Heart left ventricle (tissue), 16 donors: Measurements from ENCODE around the gene C19orf44. TPM values are rescaled to one million over a fixed set of nuclear protein-coding genes. Genes with fewer than 3 reads are reported as not detected.
A peak's percentile ranks its signal among the peaks of the same experiment; 100 is the strongest.

Experiments used
- ATAC-seq, 4 donors: fragments of 200-7000 bp; cut with Tn5 transposase; one replicate each; pipeline ENCODE4 v1.9.1; 2020 to 2022; ENCODE audit warnings: moderate library complexity in 4 of 4, mild to moderate bottlenecking in 3 of 4, moderate number of reproducible peaks in 1 of 4
- DNase-seq, 5 donors: peaks; one replicate each; pipeline ENCODE4 v3.0.0-alpha.2; 2020
- H3K27ac ChIP-seq, 12 donors: fragments of 200-600 bp; sonication (generic) in 4 of 12; one replicate each; pipeline versions ENCODE4 v1.5.0 to v1.8.0; 2016 to 2022; ENCODE audit warnings: mild to moderate bottlenecking in 2 of 12
- H3K27me3 ChIP-seq, 9 donors: fragments of 200-600 bp; sonication (generic) in 2 of 9; one replicate each; pipeline versions ENCODE4 v1.5.1 to v1.8.0; 2016 to 2022; ENCODE audit warnings: mild to moderate bottlenecking in 3 of 9
- H3K36me3 ChIP-seq, 9 donors: fragments of 200-600 bp; sonication (generic) in 2 of 9; one replicate each; pipeline versions ENCODE4 v1.5.0 to v1.8.0; 2018 to 2022; ENCODE audit warnings: mild to moderate bottlenecking in 2 of 9
- H3K4me1 ChIP-seq, 12 donors: fragments of 200-600 bp; sonication (generic) in 4 of 12; one replicate each; pipeline versions ENCODE4 v1.5.0 to v1.8.0; 2016 to 2022; ENCODE audit warnings: mild to moderate bottlenecking in 3 of 12
- H3K4me3 ChIP-seq, 12 donors: fragments of 200-600 bp; sonication (generic) in 4 of 12; one replicate each; pipeline versions ENCODE4 v1.5.0 to v1.8.0; 2017 to 2022; ENCODE audit warnings: mild to moderate bottlenecking in 9 of 12, moderate library complexity in 4 of 12
- H3K9me3 ChIP-seq, 12 donors: fragments of 200-600 bp; sonication (generic) in 4 of 12; one replicate each; pipeline versions ENCODE4 v1.5.0 to v1.8.0; 2016 to 2022; ENCODE audit warnings: mild to moderate bottlenecking in 1 of 12
- POLR2A ChIP-seq, 2 donors: fragments of 450-650 bp; IDR thresholded peaks; one replicate each; pipeline ENCODE4 v1.6.1; 2017; ENCODE audit warnings: antibody characterized with exemption in 2 of 2, mild to moderate bottlenecking in 2 of 2, moderate library complexity in 2 of 2
- WGBS, 4 donors: extraction: QIAGEN DNeasy Blood & Tissue Kit in 2 of 4; methylation state at CpG; one replicate each; pipeline versions ENCODE4 v1.1.5 to v1.1.7; 2013 to 2018; 5-methylcytosine and 5-hydroxymethylcytosine counted together
- intact Hi-C, 10 donors: fragments of 100-400 bp; cut with DNase I; formaldehyde crosslinking; loops; one replicate each; pipeline versions ENCODE4 v1.11.1 to v1.14.2; 2022
- polyA plus RNA-seq, 2 donors: library from polyadenylated mRNA; stranded (reverse); fragments of 200-250 nt; gene quantifications; one replicate each; pipeline ENCODE4 v1.2.3, GENCODE V29; 2013
- total RNA-seq, 9 donors: library from RNA; depleted of rRNA in 2 of 9; stranded (reverse); fragments of >200 nt in 2 of 9; fragmentation: NEBNext Ultra II Directional in 3 of 9; extraction: Animal tissue kit (Norgen Biotek cat#: 25700) in 3 of 9; gene quantifications; one replicate each; pipeline versions ENCODE4 v1.1.0 to v1.2.4, GENCODE V29; 2016 to 2023
- TF ChIP-seq, protein P1 (sequence below), 12 donors: fragments of 200-600 bp; sonication (generic) in 4 of 12; IDR thresholded peaks; one replicate each; pipeline versions ENCODE4 v1.5.0 to v1.8.0; 2018 to 2022; ENCODE audit warnings: antibody characterized with exemption in 12 of 12, mild to moderate bottlenecking in 5 of 12
- donor health status: ischemic (EF 13 %, LVEDD 7.1; RV severe dilation, severe dysfunction).
- donor health status: healthy with polysubstance abuse.
- donor health status: DM: no; HTN: yes; CAD: no.
- donor health status: DM: no; HTN: no; CAD: no.
- donor health status: ischemic (EF 25% LVEDD 6.9; RV normal size, moderate dysfunction).
- donor health status: ischemic (EF 25% LVEDD 5.7; RV mildly dilated, moderate dysfunction).
- donor health status: healthy.
- donor health status: DM: yes; HTN: yes; CAD: no.
- donor health status: ischemic (EF 35%, LVEDD 5.7; RV mildly dilated, moderate dysfunction).
- donor health status: nonischemic (EF 11% LVEDD 7.7; RV severe dilation, severe dysfunction).
- donor health status: DM: yes; HTN: yes; CAD: no.
- donor health status: PGD.
- donor health status: ischemic (EF 29% LVEDD 5.4; RV normal size, mild dysfunction).
- donor health status: nonischemic (EF 23%, LVEDD 6.1; RV moderate dilation, normal function).

C19orf44 gene
- total and polyA plus RNA-seq, 11 donors = 1.6 to 4.8 (median 3.3) TPM

DNA sequence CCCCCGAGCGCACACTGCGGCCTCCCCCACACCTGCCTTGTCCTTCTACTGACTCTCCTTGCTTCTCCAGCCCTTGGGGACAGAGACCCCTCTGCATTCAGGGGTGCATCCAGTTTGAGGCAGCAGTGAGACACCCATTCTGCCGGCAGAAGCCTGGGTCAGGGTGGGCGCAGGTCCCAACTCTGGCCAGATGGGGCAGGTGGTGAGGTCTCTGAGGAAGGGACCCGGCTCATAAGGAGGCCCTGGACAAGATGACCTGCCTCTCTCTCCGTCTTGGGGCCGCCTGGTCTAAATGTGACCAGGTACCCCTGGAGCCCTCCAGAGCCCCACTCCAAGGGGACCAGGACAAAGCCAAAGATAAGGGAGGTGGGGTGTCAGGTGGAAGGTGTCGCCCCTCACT lies 39.9 kb downstream of the C19orf44 start:
- ATAC-seq = no peak
- Histone ChIP-seq H3K27ac (no peak overlapping the region), H3K4me1 (peaks cover 2 to 34% (median 15%) of the 10 kb centered on the region in 12 donors), H3K36me3 (peaks cover 3 to 92% (median 75%) of the 10 kb centered on the region in 9 donors), H3K27me3 (no peaks in the 10 kb centered on the region), H3K4me3 (no peak overlapping the region), H3K9me3 (no peaks in the 10 kb centered on the region)
- no peak for DNase-seq
- whole genome bisulfite sequencing, 4 donors = 90 to 94% (median 92%) methylated on average over 7 to 9 of the region's 9 CpGs
- no peak for TF ChIP-seq POLR2A (IDR thresholded peaks at IDR 0.05)
- TF ChIP-seq, protein P1, sequence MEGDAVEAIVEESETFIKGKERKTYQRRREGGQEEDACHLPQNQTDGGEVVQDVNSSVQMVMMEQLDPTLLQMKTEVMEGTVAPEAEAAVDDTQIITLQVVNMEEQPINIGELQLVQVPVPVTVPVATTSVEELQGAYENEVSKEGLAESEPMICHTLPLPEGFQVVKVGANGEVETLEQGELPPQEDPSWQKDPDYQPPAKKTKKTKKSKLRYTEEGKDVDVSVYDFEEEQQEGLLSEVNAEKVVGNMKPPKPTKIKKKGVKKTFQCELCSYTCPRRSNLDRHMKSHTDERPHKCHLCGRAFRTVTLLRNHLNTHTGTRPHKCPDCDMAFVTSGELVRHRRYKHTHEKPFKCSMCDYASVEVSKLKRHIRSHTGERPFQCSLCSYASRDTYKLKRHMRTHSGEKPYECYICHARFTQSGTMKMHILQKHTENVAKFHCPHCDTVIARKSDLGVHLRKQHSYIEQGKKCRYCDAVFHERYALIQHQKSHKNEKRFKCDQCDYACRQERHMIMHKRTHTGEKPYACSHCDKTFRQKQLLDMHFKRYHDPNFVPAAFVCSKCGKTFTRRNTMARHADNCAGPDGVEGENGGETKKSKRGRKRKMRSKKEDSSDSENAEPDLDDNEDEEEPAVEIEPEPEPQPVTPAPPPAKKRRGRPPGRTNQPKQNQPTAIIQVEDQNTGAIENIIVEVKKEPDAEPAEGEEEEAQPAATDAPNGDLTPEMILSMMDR (IDR thresholded peaks at IDR 0.05) = no peak
- intact Hi-C loops = no loop called here

DNA sequence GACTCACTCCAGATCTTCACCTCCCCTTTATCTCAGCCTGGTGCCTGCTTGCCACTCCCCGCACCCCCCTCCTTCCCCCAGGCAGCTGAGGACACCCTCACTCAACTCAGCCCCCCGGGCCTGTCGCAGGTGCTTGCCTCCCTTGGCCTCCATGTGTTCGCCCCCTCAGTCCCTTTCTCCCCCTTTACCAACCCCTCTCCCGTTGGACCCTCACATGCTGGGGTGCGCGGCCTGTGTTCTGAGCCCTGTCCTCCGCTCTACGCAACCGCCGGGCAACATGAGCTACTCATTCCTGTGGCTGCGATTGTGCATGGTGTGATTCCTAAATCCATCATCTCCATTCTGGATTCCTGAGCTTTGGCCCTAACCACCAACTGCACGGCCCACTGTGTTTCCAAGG lies 40.9 kb downstream of the C19orf44 start:
- intact Hi-C loops = no loop called here
- no peak for TF ChIP-seq POLR2A (IDR thresholded peaks at IDR 0.05)
- 91 to 93% (median 91%) methylated on average over 13 of the region's 13 CpGs for WGBS, 4 donors
- peaks cover 0 to 82% (median 66%) of the 10 kb centered on the region in 9 donors for H3K36me3 ChIP-seq
- no peak overlapping the region for H3K27ac ChIP-seq
- H3K27me3 ChIP-seq = no peaks in the 10 kb centered on the region
- H3K9me3 ChIP-seq = no peaks in the 10 kb centered on the region
- peaks cover 6 to 42% (median 20%) of the 10 kb centered on the region in 12 donors for H3K4me1 ChIP-seq
- DNase-seq (no peak), ATAC-seq (no peak)
- H3K4me3 ChIP-seq = no peak overlapping the region

DNA sequence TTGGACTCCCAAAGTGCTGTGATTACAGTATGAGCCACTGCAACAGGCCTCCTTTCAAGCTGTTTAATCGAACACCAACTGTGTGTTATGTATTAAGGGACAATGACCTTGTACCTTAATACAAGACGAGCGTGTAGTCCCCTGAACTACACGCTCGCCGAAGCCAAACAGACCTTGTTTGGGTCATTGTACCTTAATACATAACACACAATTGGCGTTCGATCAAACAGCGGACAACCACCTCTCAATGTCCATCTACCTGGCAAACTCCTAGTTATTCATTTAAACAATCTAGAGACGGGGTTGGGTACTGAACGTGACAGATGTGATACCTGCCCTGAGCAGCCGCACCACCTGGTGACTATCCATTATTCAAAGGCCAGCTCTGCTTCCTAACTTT lies 44.8 kb downstream of the C19orf44 start:
- DNase-seq = no peak
- Histone ChIP-seq H3K36me3 (peaks cover 0 to 44% (median 27%) of the 10 kb centered on the region in 9 donors), H3K4me3 (peak overlapping the region in 9 of 12 donors; percentile 71 to 100 (median 94)), H3K4me1 (peaks cover 6 to 56% (median 33%) of the 10 kb centered on the region in 12 donors), H3K9me3 (no peaks in the 10 kb centered on the region), H3K27me3 (no peaks in the 10 kb centered on the region), H3K27ac (peak overlapping the region in 1 of 12 donors; percentile 95)
- intact Hi-C loops = loop anchor here in 2 of 10 donors (5.0 kb wide), 2 partner anchors 44 to 46 kb away; partner anchors contain the start of genes C19orf44 (in 1 of the 2) and CALR3 (in 1 of the 2)
- ATAC-seq = no peak
- 81 to 84% (median 83%) methylated on average over 12 of the region's 12 CpGs for WGBS, 4 donors
- no peak for TF ChIP-seq POLR2A (IDR thresholded peaks at IDR 0.05)
- TF ChIP-seq, protein P1 (IDR thresholded peaks at IDR 0.05) = no peak

DNA sequence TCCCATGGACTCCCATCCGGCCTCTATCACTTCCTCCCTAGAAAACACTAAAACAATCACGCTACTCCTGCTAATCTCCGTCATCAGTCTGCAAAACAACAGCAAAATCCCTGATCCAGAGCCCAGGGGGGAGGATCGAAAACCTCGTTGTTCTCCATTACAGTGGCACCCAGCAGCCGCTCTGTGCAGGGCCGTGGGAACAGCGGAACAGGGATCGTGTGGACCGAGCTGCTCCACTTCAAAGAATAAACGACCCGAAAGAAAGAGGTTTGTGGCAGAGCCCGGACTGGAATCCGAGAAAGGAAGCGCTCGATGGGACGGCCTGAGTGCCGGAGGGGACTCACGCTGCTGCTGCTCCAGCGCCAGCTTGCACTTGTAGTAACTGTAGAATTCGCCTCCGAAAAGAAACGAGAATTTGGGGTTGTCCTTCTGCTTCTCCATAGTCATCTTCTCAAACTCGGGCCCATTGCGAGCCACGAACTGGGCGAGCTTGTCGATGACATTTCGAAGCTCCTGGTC lies 45.4 kb downstream of the C19orf44 start:
- TF ChIP-seq POLR2A (IDR thresholded peaks at IDR 0.05) = no peak
- TF ChIP-seq, protein P1 (IDR thresholded peaks at IDR 0.05) = no peak
- DNase-seq (no peak), ATAC-seq (no peak)
- Histone ChIP-seq H3K36me3 (peaks cover 0 to 38% (median 21%) of the 10 kb centered on the region in 9 donors), H3K9me3 (no peaks in the 10 kb centered on the region), H3K27ac (peak overlapping the region; percentile 47 to 95 (median 92)), H3K27me3 (no peaks in the 10 kb centered on the region), H3K4me3 (peak overlapping the region; percentile 71 to 100 (median 94)), H3K4me1 (peaks cover 6 to 56% (median 33%) of the 10 kb centered on the region in 12 donors)
- intact Hi-C loops = loop anchor here in 4 of 10 donors (1.0 to 5.0 kb wide), 6 partner anchors 29 to 87 kb away; partner anchors contain the start of genes C19orf44 (in 2 of the 4), CALR3 (in 2 of the 4), MED26 (in 1 of the 4) and SLC35E1 (in 1 of the 4)
- 1 to 3% (median 2%) methylated on average over 26 to 29 of the region's 29 CpGs for WGBS, 4 donors
